GM23338 (cell line): Measurements from ENCODE around the gene BCAS3. TPM values are rescaled to one million over a fixed set of nuclear protein-coding genes. Genes with fewer than 3 reads are reported as not detected.

Experiments used
- ATAC-seq: fragments of 200-7000 bp; cut with Tn5 transposase; 3 replicates; pipeline ENCODE4 v1.9.1; 2020
- DNase-seq: peaks from one replicate; pipeline ENCODE4 v3.0.0-alpha.2; 2015; ENCODE audit warnings: low spot score
- H2AFZ ChIP-seq: fragments of 200-600 bp; sonication (generic); 2 replicates; pipeline ENCODE4 v1.8.0; 2016; ENCODE audit warnings: antibody characterized with exemption, mild to moderate bottlenecking, moderate library complexity
- H3F3A ChIP-seq: fragments of 200-600 bp; sonication (generic); replicated peaks from 2 replicates; pipeline ENCODE4 v1.8.0; 2017; ENCODE audit warnings: antibody characterized with exemption, mixed run types, low read depth
- H3K27ac ChIP-seq: fragments of 200-600 bp; sonication (generic); 2 replicates; pipeline ENCODE4 v1.6.1; 2016; ENCODE audit warnings: low read depth
- H3K27me3 ChIP-seq: fragments of 200-600 bp; sonication (generic); 2 replicates; pipeline ENCODE4 v1.8.0; 2016; ENCODE audit warnings: mild to moderate bottlenecking, mixed run types, moderate library complexity; ENCODE audit not compliant: insufficient read depth
- H3K36me3 ChIP-seq: fragments of 200-600 bp; sonication (generic); 2 replicates; pipeline ENCODE4 v1.8.0; 2016; ENCODE audit warnings: mild to moderate bottlenecking; ENCODE audit not compliant: insufficient read depth
- H3K4me1 ChIP-seq: fragments of 200-600 bp; sonication (generic); 2 replicates; pipeline ENCODE4 v1.8.0; 2016; ENCODE audit warnings: mild to moderate bottlenecking, moderate library complexity; ENCODE audit not compliant: insufficient read depth
- H3K4me2 ChIP-seq: fragments of 200-600 bp; sonication (generic); 2 replicates; pipeline ENCODE4 v1.7.1; 2017; ENCODE audit warnings: mixed run types
- H3K4me3 ChIP-seq: fragments of 200-600 bp; sonication (generic); 2 replicates; pipeline ENCODE4 v1.6.1; 2016; ENCODE audit warnings: mixed run types
- H3K79me2 ChIP-seq: fragments of 200-600 bp; sonication (generic); replicated peaks from 2 replicates; pipeline ENCODE4 v1.8.0; 2017; ENCODE audit warnings: mild to moderate bottlenecking; ENCODE audit not compliant: insufficient read depth
- H3K9me2 ChIP-seq: fragments of 200-600 bp; sonication (generic); 2 replicates; pipeline ENCODE4 v1.8.0; 2017; ENCODE audit not compliant: insufficient read depth
- H4K20me1 ChIP-seq: fragments of 200-600 bp; sonication (generic); replicated peaks from 2 replicates; pipeline ENCODE4 v1.8.0; 2017; ENCODE audit warnings: mild to moderate bottlenecking; ENCODE audit not compliant: insufficient read depth
- H3K27ac Mint-ChIP-seq: 2 replicates; pipeline ENCODE4 v1.8.0; 2020; ENCODE audit warnings: inconsistent platforms, mild to moderate bottlenecking, moderate library complexity, mixed read lengths
- H3K27me3 Mint-ChIP-seq: 3 replicates; pipeline ENCODE4 v1.8.0; 2022; ENCODE audit warnings: low read depth, mild to moderate bottlenecking, moderate library complexity, mixed read lengths, inconsistent platforms; ENCODE audit not compliant: insufficient read depth, poor library complexity
- H3K36me3 Mint-ChIP-seq: 3 replicates; pipeline ENCODE4 v1.8.0; 2021; ENCODE audit warnings: low read depth, mild to moderate bottlenecking, inconsistent platforms, moderate library complexity, mixed read lengths
- H3K4me1 Mint-ChIP-seq: 3 replicates; pipeline ENCODE4 v1.8.0; 2020; ENCODE audit warnings: mild to moderate bottlenecking, inconsistent platforms, mixed read lengths
- H3K4me3 Mint-ChIP-seq: 3 replicates; pipeline ENCODE4 v1.8.0; 2021; ENCODE audit warnings: moderate library complexity, mild to moderate bottlenecking, inconsistent platforms, mixed read lengths
- H3K9me3 Mint-ChIP-seq: 3 replicates; pipeline ENCODE4 v1.8.0; 2020; ENCODE audit warnings: moderate library complexity, mild to moderate bottlenecking, inconsistent platforms, mixed read lengths
- CREB1 ChIP-seq: fragments of 250-450 bp; sonication (Bioruptor Pico); IDR thresholded peaks from 2 replicates; pipeline ENCODE4 v1.5.0; 2020; ENCODE audit warnings: low read depth, mild to moderate bottlenecking, moderate library complexity
- POLR2AphosphoS5 ChIP-seq: IDR thresholded peaks from 2 replicates; pipeline ENCODE4 v1.6.1; 2016; ENCODE audit warnings: antibody characterized with exemption, low read depth
- STAT1 ChIP-seq: IDR thresholded peaks from one replicate; pipeline ENCODE4 v1.6.1; 2016; ENCODE audit warnings: antibody characterized with exemption; ENCODE audit not compliant: unreplicated experiment
- polyA plus RNA-seq: library from polyadenylated mRNA; unstranded; fragments of >200 nt; fragmentation: Nextera tagmentation; extraction: Ambion mirVana; gene quantifications from 2 replicates; pipeline ENCODE4 v1.2.1, GENCODE V29; 2016
- total RNA-seq: library from RNA; depleted of rRNA; stranded (reverse); fragments of >200 nt; shearing (Covaris generic); gene quantifications from 2 replicates; pipeline ENCODE4 v1.2.3, GENCODE V29; 2014
- TF ChIP-seq, protein P1 (sequence below), 2 experiments: fragments of 200-600 bp in 1 of 2; sonication (generic) in 1 of 2; conservative IDR thresholded peaks; 2 replicates each; pipeline versions ENCODE4 v1.5.1 to v1.6.1; 2016 to 2017; ENCODE audit warnings: antibody characterized with exemption in 2 of 2, low read depth in 2 of 2, mild to moderate bottlenecking in 2 of 2, moderate library complexity in 1 of 2
- TF ChIP-seq, protein P2 (sequence below): IDR thresholded peaks from 2 replicates; pipeline ENCODE4 v1.6.1; 2016; ENCODE audit warnings: antibody characterized with exemption
- TF ChIP-seq, protein P3 (sequence below): IDR thresholded peaks from one replicate; pipeline ENCODE4 v1.6.1; 2018; ENCODE audit warnings: antibody characterized with exemption; ENCODE audit not compliant: unreplicated experiment

The BCAS3 gene
- total and polyA plus RNA-seq, 2 experiments from 2014 or later = 8.2 to 28.0 TPM

DNA sequence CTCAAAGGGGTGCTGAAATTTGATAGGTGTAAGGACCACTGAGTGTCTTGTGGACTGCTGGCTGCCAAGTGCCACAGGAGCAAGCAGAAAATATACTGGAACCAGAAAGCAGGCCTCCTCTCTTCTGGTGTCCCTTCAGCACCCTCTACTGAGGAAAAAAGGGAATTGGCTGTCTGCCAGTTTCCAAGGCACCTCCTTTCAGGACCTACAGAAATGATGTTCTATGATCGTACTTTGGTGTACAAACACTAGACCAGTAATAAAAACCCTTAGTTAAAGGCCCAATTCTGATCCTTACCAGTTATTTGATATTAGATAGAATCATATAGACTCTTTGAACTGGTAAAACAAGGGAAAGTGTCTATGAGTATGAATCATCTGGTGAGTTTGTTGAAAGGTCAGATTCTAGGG is 35.8 kb upstream of the BCAS3 start:
- H3K36me3 ChIP-seq = no peaks in the 10 kb centered on the region
- peaks cover 39% of the 10 kb centered on the region for H3K79me2 ChIP-seq
- no peaks in the 10 kb centered on the region for H3K9me2 ChIP-seq
- H3K4me1 Mint-ChIP-seq = 0 out of 3 replicates have a peak, but pooled peaks cover 3% of the 10 kb centered on the region
- H3K4me1 ChIP-seq = no peaks in the 10 kb centered on the region
- no peaks in the 10 kb centered on the region for H3K9me3 Mint-ChIP-seq
- no peaks in the 10 kb centered on the region; the same call in 1 of the 2 replicates for H3F3A ChIP-seq
- no peak overlapping the region for H3K4me3 ChIP-seq
- no peak overlapping the region for H2AFZ ChIP-seq
- no peaks in the 10 kb centered on the region for H3K27me3 ChIP-seq
- no peak overlapping the region for H3K27ac Mint-ChIP-seq
- H4K20me1 ChIP-seq = peaks cover 5% of the 10 kb centered on the region
- TF ChIP-seq, protein P1, sequence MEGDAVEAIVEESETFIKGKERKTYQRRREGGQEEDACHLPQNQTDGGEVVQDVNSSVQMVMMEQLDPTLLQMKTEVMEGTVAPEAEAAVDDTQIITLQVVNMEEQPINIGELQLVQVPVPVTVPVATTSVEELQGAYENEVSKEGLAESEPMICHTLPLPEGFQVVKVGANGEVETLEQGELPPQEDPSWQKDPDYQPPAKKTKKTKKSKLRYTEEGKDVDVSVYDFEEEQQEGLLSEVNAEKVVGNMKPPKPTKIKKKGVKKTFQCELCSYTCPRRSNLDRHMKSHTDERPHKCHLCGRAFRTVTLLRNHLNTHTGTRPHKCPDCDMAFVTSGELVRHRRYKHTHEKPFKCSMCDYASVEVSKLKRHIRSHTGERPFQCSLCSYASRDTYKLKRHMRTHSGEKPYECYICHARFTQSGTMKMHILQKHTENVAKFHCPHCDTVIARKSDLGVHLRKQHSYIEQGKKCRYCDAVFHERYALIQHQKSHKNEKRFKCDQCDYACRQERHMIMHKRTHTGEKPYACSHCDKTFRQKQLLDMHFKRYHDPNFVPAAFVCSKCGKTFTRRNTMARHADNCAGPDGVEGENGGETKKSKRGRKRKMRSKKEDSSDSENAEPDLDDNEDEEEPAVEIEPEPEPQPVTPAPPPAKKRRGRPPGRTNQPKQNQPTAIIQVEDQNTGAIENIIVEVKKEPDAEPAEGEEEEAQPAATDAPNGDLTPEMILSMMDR (conservative IDR thresholded peaks at IDR 0.05; ENCODE audit: low read depth in 2 of 2) = peak; percentile 73 to 78
- TF ChIP-seq CREB1 = no peak
- TF ChIP-seq, protein P2, sequence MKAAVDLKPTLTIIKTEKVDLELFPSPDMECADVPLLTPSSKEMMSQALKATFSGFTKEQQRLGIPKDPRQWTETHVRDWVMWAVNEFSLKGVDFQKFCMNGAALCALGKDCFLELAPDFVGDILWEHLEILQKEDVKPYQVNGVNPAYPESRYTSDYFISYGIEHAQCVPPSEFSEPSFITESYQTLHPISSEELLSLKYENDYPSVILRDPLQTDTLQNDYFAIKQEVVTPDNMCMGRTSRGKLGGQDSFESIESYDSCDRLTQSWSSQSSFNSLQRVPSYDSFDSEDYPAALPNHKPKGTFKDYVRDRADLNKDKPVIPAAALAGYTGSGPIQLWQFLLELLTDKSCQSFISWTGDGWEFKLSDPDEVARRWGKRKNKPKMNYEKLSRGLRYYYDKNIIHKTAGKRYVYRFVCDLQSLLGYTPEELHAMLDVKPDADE = no peak
- DNase-seq (peak; percentile 86), ATAC-seq (peak; percentile 88)
- H3K4me2 ChIP-seq = no peak overlapping the region
- H3K4me3 Mint-ChIP-seq = no peak overlapping the region
- peaks cover 7% of the 10 kb centered on the region for H3K27me3 Mint-ChIP-seq
- no peak overlapping the region for H3K27ac ChIP-seq
- no peaks in the 10 kb centered on the region; the same call in 1 of the 3 replicates for H3K36me3 Mint-ChIP-seq

DNA sequence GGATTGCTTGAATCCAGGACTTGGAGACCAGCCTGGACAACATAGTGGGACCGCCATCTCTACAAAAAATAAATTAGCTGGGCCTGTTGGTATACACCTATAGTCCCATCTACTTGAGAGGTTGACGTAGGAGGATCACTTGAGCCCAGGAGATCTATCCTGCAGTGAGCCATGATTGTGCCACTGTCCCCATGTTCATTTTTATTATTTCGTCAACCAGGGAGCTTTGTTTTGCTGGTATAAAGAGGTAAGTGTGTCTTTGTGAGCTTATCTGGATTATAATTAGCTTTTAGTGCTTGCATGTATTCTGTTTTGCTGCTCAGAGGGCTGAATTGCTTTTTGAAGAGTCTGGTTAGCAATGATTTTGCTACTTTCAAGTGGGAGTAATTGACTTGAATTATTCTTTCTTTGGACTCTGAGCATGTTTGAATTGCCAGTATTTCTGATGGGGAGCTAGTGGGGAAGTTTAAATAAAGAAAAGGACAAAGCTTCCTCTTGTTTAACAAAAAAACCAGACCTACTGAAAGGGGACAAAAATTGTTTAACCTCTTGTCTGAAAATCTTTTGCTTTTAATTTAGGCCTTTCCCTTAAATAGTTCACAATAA is 31.6 kb upstream of the BCAS3 start:
- 0 out of 3 replicates have a peak, but pooled peaks cover 3% of the 10 kb centered on the region for H3K4me1 Mint-ChIP-seq
- peaks cover 8% of the 10 kb centered on the region for H3K27me3 Mint-ChIP-seq
- no peaks in the 10 kb centered on the region for H3K4me1 ChIP-seq
- ATAC-seq (no peak), DNase-seq (no peak)
- H3K36me3 Mint-ChIP-seq = peaks cover 28% of the 10 kb centered on the region
- H3K9me2 ChIP-seq = no peaks in the 10 kb centered on the region
- no peak overlapping the region for H3K4me3 Mint-ChIP-seq
- H3K9me3 Mint-ChIP-seq = no peaks in the 10 kb centered on the region
- H3K36me3 ChIP-seq = no peaks in the 10 kb centered on the region
- H3K4me2 ChIP-seq = no peak overlapping the region
- H4K20me1 ChIP-seq = no peaks in the 10 kb centered on the region; the same call in none of the 2 replicates
- no peak overlapping the region for H3K4me3 ChIP-seq
- no peak overlapping the region for H2AFZ ChIP-seq
- H3K27me3 ChIP-seq = no peaks in the 10 kb centered on the region
- peaks cover 30% of the 10 kb centered on the region for H3K79me2 ChIP-seq
- H3K27ac ChIP-seq = peak overlapping the region; percentile 37; the same call in 1 of the 2 replicates
- no peak overlapping the region; the same call in 1 of the 2 replicates for H3K27ac Mint-ChIP-seq
- no peaks in the 10 kb centered on the region for H3F3A ChIP-seq
- TF ChIP-seq, protein P2 = no peak
- no peak for TF ChIP-seq STAT1
- TF ChIP-seq, protein P3, sequence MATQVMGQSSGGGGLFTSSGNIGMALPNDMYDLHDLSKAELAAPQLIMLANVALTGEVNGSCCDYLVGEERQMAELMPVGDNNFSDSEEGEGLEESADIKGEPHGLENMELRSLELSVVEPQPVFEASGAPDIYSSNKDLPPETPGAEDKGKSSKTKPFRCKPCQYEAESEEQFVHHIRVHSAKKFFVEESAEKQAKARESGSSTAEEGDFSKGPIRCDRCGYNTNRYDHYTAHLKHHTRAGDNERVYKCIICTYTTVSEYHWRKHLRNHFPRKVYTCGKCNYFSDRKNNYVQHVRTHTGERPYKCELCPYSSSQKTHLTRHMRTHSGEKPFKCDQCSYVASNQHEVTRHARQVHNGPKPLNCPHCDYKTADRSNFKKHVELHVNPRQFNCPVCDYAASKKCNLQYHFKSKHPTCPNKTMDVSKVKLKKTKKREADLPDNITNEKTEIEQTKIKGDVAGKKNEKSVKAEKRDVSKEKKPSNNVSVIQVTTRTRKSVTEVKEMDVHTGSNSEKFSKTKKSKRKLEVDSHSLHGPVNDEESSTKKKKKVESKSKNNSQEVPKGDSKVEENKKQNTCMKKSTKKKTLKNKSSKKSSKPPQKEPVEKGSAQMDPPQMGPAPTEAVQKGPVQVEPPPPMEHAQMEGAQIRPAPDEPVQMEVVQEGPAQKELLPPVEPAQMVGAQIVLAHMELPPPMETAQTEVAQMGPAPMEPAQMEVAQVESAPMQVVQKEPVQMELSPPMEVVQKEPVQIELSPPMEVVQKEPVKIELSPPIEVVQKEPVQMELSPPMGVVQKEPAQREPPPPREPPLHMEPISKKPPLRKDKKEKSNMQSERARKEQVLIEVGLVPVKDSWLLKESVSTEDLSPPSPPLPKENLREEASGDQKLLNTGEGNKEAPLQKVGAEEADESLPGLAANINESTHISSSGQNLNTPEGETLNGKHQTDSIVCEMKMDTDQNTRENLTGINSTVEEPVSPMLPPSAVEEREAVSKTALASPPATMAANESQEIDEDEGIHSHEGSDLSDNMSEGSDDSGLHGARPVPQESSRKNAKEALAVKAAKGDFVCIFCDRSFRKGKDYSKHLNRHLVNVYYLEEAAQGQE = no peak
- TF ChIP-seq, protein P1 (conservative IDR thresholded peaks at IDR 0.05; ENCODE audit: low read depth in 2 of 2) = no peak
- no peak for TF ChIP-seq CREB1
- TF ChIP-seq POLR2AphosphoS5 = no peak
